GM12892 (cell line): ENCODE measurements around the gene SF3A2.

Experiments
- POLR2A ChIP-seq: IDR thresholded peaks from 2 replicates; pipeline ENCODE4 v1.6.1; 2011; ENCODE audit warnings: low read depth, low read length, control low read depth
- TAF1 ChIP-seq: IDR thresholded peaks from 2 replicates; pipeline ENCODE4 v1.6.1; 2011; ENCODE audit warnings: low read depth, mild to moderate bottlenecking, control low read depth, low read length, borderline replicate concordance

DNA sequence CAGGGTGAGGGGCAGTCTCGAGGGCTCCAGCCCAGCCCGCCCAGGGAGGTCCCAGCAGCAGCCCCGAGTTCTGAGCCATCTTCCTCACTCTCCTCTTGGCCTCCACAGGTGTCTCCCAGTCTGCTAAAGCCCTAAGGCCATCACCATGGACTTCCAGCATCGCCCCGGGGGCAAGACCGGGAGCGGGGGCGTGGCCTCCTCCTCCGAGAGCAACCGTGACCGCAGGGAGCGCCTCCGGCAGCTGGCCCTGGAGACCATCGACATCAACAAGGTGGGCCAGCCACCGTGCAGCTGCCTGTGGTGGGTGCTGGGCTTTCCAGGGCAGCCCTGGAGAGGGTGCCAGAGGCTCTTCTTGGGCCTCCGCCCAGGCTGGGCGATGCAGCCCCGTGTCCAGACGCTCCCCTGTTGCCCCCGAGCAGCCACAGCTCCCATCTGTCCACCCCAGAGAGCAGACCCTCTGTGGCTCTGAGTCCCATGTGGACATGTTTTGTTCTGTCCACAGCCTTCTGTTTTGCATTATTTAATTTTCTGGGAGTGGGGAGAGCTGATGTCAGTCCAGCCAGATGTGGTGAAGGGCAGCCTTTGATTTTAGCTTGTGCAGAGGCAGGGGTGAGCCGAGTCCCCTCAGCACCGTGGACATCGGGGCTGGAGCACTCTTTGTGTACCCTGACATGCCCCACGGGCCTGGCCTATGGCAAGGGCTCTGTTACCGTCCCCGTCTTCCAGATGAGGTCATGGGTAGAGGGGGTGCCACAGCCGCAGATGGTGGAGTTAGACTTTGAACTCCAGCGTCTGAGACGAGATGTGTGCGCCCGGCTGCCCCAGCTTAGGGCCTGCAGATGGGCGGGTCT lies 6.9 kb downstream of the SF3A2 start:
- TF ChIP-seq TAF1 (no peak), POLR2A (no peak)
